Measurements from ENCODE around the gene MBP.
"Not testable (repeated sequence)": the region's sequence is repeated elsewhere in the genome, so short reads cannot be mapped to it uniquely, and the experiment has no call there.

MBP gene

GRCh38 chr18:76959605-76960004 lies 173.0 kb downstream of the MBP start:
- FAIRE-seq (no peak), DNase-seq (ENCODE audit: insufficient read length, low spot score) (no peak)

DNA sequence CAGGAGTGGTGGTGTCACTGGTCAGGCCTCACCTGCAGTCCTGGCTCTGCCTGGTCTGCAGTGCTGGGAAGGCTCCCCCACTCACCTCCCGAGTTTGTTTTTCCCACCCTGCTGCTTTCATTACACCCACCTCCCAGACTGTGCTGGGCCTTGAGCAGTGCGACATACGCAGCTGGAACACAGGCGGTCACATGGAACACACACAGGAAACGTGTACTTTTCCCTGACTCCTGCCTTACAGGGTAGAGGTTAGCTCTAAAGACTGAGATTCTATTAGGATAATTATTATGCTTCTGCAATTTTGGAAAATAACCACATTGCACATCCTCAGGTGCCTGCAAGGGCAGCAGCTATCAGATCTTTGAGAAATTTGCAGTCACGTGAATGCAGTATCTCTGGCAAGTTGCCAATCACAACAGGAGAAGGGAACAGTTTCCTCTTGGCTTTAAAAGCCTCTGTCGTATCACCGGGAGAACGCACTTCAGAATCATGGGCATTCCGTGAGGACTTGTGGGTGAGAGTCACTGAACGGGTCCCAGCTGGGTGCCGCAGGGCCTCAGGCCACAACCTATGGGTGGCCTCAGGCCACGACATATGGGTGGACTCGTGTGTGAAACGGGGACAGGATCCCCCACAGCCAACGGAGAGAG lies 173.8 kb downstream of the MBP start:
- FAIRE-seq, result no peak

DNA sequence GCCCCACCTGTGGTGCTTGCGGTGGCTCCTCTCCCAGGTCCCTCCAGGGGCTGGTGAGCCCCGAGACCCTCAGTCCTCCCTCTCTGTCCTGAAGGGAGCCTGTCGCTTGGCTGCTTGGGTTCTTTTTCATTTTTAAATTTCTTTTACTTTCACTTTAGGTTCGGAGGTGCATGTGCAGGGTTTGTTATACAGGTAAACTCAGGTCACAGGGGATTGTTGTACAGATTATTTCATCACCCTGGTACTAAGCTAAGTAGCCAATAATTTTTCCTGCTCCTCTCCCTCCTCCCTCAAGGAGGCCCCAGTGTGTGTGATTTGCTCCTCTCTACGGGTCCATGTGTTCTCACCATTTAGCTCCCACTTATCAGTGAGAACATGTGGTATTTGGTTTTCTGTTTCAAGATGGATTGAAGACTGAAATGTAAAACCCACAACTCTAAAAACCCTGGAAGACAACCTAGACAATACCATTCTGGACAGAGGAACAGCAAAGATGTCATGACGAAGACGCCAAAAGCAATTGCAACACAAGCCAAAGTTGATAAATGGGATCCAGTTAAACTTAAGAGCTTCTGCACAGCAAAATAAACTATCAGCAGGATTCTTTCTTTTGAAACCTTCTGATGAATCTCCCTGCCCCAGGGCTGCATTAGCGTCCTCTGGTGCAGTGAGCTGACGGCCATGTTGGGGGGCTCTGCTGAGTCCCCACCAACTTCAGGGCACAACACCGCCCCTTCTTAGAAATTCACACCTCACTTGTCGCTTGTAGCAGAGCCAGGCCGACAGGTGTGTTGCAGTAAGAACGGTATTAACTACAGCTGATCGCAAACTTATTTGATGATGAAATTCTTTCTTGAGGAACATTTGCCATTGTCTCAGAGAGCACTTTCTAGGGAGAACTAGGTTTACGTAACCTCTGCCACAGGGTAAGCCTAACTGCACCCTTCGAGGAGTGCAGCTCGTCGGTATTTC lies 174.9 kb downstream of the MBP start:
- DNase-seq (ENCODE audit: insufficient read length, low spot score), result no peak
- FAIRE-seq, result no peak

More for the DNA sequence above, 173.8 kb downstream of the MBP start:
- no peak for DNase-seq (ENCODE audit: insufficient read length, low spot score)

GRCh38 chr18:76956648-76957047 lies 175.9 kb downstream of the MBP start:
- DNase-seq (ENCODE audit: insufficient read length, low spot score) (no peak), FAIRE-seq (no peak)

DNA sequence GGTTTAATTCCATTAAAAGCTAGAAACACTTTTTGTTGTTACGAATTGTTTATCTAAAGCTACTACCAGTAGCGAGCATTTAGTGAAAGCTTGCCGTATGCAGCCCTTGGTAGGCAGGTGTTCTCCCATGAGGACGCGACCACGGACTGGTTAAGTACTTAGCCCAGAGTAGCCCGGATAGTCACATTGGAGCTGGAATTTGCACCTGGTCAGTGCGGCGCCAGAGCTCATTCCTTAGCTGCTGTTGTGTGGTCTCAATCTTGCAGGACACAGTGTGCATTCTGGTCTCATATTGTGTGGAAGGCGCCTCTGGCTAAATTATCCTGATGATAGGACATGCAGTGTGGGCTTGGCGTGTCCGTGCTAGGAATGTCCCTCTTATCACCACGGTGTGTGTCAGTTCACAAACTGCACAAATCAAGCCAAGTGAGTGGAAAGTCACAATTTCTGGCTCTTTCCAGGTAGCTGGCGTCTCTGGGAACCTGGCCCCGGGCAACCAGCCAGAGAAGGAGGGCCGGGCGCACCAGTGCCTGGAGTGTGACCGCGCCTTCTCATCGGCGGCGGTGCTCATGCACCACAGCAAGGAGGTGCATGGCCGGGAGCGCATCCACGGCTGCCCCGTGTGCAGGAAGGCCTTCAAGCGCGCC lies 176.9 kb downstream of the MBP start:
- DNase-seq (ENCODE audit: insufficient read length, low spot score) (no peak), FAIRE-seq (no peak)

DNA sequence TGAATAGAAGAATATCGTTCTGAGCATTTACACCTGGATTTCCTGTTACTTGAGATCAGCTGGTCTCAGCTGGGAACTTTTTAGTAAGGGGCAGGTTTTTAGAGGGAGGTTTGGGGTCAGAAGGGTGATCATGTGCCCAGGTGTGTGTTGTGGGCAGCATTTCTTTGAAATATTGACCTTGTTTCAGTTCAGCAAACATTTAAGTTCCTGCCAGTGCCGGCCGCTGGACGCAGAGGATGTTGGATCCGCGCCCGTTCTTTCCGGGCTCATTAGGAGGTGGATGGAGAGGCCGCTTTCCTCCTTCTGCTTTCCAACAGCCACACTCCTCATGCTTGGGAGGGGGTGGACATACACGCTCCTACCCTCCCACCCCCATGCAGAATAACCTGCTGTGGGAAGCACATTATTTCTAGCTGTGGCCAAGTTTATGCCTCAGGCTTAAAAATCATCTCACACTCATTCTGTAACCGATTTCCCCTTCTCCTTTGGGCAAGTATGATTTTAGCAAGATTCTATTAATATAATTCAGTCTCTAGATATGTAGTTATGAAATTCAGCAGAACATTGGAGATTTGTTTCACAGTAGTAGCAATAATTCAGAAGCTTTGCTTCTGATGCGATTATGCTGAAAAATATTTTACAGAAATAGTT lies 178.9 kb downstream of the MBP start:
- no peak for DNase-seq (ENCODE audit: insufficient read length, low spot score)
- no peak for FAIRE-seq

DNA sequence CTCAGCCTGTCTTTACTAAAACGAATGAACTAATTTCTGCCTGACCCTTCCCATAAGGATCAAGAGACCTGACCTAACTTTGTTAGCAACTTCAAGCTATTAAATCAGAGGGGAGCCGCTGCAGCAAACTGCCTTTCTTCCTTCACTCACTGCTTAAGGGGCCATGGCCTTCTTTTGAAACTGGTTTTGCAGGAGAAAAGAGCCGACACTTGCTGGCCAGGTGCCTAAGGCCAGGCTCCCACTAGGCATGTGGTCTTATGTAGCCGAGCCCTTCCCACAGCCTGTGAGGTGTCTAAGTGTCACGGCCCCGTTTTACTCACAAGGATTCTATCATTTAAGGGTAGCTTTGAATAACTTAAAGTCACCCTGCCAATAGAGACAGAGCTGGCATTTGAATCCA lies 179.4 kb downstream of the MBP start:
- FAIRE-seq, result no peak
- no peak for DNase-seq (ENCODE audit: insufficient read length, low spot score)

DNA sequence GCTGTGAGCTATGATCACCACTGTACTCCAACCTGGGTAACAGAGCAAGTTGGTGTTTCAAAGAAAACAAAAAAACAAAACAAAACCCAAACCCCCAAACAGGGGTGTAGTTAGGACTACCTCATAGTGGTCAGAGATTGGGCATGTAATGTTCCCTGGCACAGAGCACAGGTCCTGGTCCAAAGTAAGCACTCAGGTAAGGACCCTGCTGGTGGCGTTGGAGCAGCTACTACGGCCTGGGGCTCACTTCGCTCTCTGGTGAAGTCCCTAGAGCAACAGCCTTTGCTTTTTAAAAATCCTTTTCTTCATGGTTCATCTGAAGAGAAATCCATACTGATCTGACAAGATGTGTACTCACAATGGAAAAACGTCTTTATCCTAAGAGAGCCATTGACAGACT lies 179.8 kb downstream of the MBP start:
- FAIRE-seq (no peak), DNase-seq (ENCODE audit: insufficient read length, low spot score) (no peak)

DNA sequence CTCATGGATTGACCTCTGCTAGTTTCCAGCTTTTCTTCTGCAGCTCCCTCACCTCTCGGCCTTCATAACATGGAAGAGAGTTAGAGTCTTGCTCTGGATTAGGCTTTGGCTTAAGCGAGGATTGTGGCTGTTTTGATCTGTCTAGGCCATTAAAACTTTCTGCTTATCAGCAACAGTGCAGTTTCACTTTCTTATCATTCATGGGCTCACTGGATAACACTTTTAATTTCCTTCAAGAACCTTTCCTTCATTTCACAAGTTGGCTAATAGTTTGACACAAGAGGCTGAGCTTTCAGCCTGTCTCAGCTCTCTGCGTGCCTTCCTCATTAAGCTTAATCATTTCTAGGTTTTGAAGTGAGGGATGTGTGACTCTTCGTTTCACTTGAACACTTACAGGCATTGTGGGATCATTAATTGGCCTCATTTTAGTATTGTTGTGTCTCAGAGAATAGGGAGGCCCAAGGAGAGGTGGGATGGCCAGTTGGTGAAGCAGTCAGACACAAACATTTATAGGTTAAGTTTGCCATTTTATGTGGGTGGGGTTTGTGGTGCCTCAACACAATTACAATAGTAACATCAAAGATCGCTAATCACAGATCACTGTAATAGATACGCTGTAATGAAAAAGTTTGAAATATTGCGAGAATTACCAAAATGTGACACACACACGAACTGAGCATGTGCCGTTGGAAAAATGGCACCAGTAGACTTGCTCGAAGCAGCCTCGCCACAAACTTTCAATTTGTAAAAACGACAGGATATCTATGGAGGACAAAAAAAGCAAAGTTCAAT lies 180.9 kb downstream of the MBP start:
- FAIRE-seq (no peak), DNase-seq (ENCODE audit: insufficient read length, low spot score) (no peak)

DNA sequence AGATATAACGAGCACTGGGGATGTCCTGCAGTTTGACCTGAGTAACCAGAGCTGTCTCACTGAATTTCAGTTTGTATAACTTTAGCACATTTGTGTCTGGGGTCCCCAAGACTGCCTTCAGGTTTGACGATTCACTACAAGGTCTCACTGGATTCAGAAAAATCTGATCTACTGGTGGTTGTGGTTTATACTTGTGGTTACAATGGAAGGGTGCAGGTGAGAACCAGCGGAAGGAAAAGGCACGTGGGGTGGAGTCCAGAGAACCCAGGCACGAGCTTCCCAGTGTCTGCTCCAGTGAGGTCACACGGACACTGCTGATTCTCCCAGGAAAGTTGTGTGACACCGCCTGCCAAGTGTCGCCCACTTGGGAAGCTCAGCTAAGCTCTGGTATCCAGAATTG lies 184.2 kb downstream of the MBP start:
- no peak for DNase-seq (ENCODE audit: insufficient read length, low spot score)
- FAIRE-seq, result no peak

GRCh38 chr18:76944346-76944745 lies 188.2 kb downstream of the MBP start:
- not testable (repeated sequence) for DNase-seq (ENCODE audit: insufficient read length, low spot score); FAIRE-seq

DNA sequence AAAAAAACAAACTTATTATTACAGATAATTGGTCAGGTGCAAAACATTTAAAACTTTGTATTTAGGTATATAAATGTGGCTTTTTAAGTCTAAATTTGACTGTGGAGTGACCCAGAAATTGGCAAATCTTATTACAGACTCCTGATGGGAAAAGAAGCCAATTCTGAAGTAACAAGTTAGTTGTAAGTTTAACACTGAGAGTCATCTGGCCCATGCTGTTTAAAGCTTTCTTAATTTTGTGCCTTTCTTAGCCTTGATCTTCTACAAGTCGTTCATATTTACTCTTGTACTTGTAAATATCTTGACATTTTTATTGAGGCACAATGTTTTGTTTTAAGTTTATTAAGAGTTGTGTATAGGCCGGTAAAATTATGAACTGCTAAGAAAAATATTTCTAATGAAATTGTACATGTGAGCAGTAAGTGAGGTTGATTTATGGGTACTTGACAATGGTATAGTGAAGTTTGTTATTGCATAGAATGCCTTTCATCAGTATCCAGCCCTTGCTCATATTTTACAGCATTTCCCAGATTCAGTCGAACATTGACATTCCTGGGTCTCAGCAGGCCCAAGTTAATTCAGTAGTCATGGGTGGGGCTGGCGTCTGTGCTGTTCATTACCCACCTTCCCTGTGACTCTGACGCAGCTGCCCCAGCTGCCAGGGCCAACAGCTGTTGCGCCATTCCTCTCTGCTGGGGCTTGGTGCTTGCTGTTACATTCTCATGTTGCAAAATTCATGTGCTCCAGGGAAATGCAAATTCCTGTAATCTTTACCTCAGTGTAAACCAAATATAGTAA lies 188.8 kb downstream of the MBP start:
- FAIRE-seq, result no peak
- DNase-seq (ENCODE audit: insufficient read length, low spot score), result no peak

- FAIRE-seq, result no peak
- no peak for DNase-seq (ENCODE audit: insufficient read length, low spot score)
Measured at GRCh38 chr18:76941284-76941683, 191.3 kb downstream of the MBP start.

- no peak for DNase-seq (ENCODE audit: insufficient read length, low spot score)
- FAIRE-seq, result no peak
Measured at GRCh38 chr18:76938619-76939018, 194.0 kb downstream of the MBP start.

DNA sequence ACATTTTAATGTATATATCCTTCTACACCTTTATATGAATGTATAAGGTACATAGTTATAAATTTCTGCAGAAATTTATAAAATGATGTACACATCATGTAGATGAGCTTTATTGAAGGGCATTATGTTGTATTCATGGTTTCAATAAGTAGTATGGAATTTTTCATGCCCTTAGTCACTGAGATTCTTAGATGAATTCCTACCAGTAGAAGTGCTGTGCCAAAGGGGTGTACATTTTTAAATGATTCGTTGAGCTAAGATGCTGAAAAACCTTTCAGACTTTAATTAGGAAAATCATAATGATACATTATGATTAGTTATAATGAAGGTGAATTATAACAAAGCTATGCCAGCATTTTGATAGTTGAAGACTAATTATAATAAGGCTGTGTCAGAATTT lies 195.0 kb downstream of the MBP start:
- no peak for FAIRE-seq
- DNase-seq (ENCODE audit: insufficient read length, low spot score), result no peak

- FAIRE-seq (no peak), DNase-seq (ENCODE audit: insufficient read length, low spot score) (no peak)
Measured at GRCh38 chr18:76936877-76937276, 195.7 kb downstream of the MBP start.

- FAIRE-seq, result no peak
- DNase-seq (ENCODE audit: insufficient read length, low spot score), result no peak
Measured at GRCh38 chr18:76935722-76936337, 196.8 kb downstream of the MBP start.

- FAIRE-seq (no peak), DNase-seq (ENCODE audit: insufficient read length, low spot score) (no peak)
Measured at GRCh38 chr18:76932026-76932819, 200.4 kb downstream of the MBP start.

Measured in HTR-8/SVneo (cell line).